Inflammatory macrophage (primary cell): ENCODE data around the gene MPLKIP.
"Not testable (repeated sequence)": the region's sequence is repeated elsewhere in the genome, so short reads cannot be mapped to it uniquely, and the experiment has no call there.

Source experiments
- DNase-seq, 2 donors: peaks; one replicate each; pipeline ENCODE4 v3.0.0-alpha.2; 2020 to 2022

The MPLKIP gene

DNA sequence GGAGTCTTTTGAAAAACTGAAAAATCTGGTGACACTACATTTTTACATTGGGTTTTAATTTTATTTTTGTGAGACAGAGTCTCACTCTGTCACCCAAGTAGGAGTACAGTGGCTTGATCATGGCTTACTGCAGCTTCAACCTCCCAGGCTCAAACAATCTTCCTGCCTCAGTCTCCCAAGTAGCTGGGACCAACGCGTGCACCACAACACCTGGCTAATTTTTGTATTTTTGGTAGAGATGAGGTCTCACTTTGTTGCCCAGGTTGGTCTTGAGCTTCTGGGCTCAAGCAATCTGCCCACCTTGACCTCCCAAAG, 11.5 kb downstream of the MPLKIP start:
- DNase-seq: no peak

DNA sequence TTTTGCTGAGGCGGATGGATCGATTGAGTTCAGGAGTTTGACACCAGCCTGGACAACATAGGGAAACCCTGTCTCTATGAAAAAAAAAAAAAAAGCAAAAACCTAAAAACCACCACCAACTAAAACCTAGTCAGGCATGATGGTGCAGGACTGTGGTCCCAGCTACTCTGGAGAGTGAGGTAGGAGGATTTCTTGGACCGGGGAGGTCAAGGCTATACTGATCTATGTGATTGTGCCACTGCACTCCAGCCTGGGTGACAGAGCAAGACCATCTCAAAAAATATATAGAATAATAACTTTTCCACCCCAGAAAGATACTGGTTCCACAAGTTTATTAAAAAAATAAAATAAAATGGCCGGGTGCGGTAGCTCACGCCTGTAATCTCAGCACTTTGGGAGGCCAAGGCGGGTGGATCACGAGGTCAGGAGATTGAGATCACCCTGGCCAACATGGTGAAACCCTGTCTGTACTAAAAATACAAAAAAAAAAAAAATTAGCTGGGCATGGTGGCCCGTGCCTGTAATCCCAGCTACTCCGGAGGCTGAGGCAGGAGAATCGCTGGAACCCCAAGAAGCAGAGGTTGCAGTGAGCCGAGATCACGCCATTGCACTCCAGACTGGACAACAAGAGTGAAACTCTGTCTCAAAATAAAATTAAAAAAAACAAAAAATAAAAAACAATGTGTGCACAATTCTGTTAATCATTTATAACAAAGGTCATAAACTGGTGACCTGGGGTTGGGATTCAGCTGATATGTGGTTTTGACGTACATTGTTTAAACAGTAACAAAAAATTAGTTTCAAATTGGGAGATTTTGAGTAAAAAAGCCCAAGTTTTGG, 12.1 kb downstream of the MPLKIP start:
- DNase-seq: not testable (repeated sequence)

DNA sequence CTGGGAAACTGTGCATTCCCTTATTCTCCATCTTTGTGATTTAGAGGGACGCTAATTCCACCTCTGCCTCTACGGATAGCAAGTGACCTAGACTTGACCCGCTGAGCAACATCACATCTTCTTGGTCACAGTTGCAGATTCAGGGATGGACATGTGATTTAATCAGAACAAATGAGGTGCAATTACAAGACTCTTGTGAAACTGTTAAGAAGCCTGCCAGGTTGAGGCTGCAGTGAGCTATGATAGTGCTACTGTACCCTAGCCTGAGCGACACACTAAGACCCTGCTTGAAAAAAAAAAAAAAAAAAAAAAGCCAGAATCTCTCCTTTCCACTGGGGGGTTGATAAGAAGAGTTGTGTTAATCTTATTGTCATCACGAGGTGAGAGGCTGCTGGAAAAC, 14.4 kb downstream of the MPLKIP start:
- DNase-seq: no peak

DNA sequence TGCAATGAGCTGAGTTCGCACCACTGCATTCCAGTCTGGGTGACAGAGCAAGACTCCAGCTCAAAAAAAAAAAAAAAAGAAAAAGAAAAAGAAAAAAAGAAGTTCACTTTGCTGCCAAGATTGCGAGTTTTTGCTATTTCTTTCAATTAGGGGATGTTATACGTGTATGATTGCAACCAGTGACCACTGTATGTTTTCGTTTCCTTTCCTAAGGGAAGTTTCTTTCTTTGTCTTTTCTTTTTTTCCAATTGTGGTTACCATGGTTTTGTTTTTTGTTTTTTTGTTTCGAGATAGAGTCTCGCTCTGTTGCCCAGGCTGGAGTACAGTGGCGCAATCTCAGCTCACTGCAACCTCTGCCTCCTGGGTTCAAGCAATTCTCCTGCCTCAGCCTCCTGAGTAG, 16.2 kb downstream of the MPLKIP start:
- DNase-seq: not testable (repeated sequence)

DNA sequence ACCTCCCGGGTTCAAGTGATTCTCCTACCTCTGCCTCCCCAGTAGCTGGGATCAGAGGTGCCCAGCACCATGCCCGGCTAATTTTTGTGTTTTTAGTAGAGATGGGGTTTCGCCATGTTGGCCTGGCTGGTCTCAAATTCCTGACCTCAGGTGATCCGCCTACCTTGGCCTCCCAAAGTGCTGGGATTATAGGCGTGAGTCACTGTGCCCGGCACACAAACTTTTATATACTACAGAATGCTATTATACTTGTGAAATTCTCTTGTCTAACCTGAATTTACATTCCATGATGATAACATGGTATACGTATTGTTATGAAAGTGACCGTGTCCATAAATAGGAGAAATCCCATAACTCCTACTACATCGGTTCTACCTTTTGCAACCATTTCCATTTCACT, 17.2 kb downstream of the MPLKIP start:
- DNase-seq: not testable (repeated sequence)

DNA sequence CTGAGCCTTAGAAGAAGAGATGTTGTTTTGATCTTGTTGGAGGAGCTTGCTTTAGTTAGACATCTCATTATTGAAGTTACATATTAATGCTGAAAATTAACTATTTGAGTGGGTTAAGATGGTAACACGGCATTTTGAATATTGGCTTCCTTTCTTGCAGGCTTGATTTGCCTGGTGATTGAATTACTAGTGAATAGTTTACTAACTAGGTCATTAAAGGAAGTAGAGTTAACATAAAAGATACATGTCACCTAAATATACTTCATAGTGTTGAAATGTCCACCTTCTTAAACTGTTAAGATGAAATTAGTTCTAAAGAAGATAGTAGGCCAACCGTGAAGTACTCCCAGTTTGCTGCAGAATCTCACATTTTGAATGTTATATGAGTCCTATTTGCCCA, 18.5 kb downstream of the MPLKIP start:
- DNase-seq: no peak

DNA sequence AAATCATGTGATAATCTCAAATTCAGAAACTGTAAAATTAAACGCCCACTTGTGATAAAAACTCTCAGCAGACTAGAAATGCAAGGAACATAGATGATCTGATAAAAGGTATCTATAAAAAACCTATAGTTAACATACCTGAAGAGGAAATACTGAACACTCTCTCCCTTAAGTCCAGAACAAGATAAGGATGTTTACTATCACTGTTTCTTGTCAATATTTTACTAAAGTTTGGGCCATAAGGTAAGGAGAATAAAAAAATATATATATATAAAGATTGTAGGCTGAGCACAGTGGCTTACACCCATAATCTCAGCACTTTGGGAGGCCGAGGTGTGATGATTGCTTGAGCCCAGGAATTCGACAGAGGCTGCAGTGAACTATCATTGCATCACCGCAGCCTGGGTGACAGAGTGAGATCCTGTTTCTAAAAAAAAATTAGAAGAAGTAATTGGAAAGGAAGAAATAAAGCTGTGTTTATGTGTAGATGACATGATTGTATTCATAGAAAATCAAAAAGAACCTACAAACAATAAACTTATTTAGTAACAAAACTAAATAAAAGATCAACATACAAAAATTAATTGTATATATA, 28.4 kb downstream of the MPLKIP start:
- peak; percentile 43 to 50 for DNase-seq

DNA sequence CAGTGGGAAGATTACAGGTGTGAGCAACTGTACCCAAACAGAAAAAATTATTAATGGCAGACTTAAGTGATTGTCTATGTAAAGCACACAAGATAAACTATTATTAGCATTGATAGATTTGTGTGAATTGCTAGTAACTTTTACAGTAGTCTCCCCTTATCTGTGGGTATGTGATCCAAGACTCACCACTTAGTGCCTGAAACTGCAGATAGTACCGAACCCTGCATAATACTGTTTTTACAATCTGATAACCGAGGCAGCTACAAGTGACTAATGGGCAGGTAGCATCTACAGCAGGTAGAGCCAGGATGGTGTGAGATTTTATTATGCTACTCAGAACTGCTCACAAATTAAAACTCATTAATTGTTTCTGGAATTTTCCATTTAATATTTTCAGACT, 31.5 kb downstream of the MPLKIP start:
- no peak for DNase-seq

DNA sequence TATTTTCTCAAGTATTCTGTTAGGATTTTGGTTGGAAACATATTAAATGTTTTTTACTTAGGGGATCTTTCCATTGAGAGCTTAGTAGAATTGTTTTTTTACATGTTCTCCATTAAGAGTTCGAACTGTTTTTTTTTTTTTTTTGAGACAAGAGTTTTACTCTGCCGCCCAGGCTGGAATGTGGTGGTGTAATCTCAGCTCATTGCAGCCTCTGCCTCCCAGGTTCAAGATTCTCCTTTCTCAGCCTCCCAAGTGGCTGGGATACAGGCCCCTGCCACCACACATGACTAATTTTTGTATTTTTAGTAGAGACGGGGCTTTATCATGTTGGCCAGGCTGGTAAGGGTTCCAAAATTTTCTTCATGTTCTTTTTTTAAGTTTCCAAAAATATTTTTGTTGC, 33.2 kb downstream of the MPLKIP start:
- DNase-seq: no peak

DNA sequence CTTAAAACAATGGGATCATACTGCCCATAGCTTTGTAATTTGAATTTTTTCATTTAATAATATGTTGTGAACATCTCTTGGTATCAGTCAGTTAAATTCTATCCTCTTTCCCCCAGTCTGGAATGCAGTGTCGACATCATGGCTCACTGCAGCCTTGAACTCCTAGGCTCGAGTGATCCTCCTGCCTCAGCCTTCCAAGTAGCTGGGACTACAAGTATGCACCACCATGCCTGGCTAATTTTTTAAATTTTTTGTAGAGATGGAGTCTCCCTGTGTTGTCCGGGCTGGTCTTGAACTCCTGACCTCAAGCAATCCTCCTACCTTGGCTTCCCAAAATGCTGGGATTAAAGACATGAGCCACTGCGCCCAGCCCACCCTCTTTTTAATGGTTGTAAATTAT, 34.6 kb downstream of the MPLKIP start:
- no peak for DNase-seq

DNA sequence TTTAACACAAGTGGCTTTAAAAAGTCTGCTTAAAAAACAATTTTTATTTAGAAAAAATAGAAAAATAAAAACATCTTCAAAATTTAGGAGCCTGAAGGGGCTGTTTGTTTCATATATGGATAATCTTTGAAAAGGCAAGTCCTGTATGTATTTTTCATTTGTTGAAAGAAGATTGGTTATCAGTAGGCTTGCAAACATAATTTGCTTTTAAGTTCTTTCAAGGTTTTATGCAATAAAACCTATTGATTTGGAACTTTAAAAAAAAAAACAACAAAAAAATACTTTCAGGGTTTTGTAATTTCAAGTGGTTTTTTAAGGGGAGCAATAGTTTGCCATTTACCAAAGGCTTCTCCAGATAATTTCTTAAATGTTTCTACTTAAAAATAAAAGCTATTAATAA, 35.6 kb downstream of the MPLKIP start:
- DNase-seq: no peak

DNA sequence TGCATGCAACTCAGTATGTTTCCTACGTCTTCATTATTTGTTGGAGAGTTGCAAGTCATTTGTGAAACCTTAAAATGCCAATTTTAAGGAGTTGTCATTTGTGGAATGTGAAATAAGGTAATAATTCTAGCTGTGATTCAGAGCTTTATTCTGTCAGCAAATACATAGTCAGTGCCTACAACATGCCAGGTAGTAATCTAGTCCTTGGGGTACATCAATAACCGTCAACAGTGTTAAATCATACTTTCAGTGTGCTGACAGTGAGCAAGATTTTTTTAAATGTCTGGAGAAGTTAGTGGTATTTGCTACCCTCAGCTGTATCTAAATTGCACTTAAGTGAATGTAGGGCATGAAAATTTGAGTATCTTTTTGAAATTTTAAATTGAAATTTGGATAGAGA, 36.7 kb downstream of the MPLKIP start:
- DNase-seq: no peak

DNA sequence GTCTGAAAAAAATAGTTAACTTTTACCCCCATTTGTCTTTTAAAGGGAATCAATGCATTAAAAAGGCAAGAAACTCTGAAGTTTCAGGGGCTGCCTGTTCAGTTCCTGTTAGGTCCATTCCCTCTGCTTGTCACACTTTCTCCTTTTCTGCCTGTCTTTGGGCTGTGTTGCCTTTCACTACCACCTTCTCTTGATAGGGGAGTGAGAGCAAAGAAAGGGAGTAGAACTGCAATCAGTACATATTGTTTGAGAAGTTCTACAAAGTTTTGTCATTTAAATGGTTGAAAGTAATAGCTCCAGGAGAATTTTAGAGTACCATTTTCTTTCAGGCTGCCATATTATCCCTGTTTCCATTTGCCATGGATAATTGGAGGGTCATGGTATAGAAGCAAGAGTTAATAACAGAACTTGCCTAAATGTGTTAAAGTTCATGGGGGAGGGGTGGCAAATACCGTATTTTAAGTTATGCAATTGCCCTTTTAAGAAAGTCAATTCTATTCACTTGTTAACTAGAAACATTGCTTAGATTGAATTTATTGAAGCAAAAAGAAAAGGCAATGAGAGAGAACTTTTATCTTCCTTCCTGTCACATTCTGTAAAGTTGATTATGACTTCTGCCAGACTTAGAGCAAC, 38.6 kb downstream of the MPLKIP start:
- no peak for DNase-seq

DNA sequence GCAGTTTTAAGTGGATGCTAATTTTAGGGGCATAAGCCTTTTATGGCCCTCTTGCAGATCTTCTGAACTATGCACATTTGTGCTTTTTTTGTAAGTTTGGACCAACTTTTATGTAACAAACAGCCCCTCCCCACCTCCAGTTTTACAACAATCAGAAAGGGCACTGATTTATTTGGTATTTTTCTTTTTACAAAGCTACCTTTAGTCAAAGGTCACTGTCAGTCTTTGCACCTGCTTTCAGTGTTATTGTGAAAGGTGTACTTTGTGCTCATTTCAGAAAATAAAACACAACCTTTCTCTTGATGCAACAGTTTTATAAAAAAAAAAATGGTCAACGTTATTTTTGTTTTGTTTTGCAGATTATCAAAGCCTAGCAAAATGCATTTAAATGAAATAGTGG, 39.2 kb downstream of the MPLKIP start:
- DNase-seq: no peak

DNA sequence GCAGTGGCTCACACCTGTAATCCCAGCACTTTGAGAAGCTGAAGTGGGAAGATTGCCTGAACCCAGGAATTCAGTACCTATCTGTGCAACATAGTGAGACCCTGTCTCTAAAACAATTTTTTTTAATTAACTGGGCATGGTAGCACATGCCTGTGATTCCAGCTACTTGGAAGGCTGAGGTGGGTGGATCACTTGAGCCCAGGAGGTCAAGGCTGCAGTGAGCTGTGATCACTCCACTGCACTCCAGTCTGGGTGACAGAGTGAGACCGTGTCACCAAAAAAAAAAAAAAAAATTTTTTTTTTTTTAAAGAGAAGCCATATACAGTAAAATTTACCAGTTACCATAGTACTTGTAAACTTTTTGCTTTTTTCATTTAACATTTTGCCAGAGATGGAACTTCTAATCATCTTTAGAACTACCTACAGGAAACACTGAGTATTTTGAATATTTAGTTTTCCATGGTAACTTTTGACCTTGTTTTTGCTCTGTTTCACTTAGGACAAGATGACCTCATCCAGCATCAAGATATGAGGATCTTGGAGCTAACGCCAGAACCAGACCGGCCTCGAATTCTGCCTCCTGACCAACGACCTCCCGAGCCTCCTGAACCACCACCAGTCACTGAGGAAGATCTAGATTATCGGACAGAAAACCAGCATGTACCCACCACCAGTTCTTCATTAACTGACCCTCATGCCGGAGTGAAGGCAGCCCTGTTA, 40.6 kb downstream of the MPLKIP start:
- no peak for DNase-seq

DNA sequence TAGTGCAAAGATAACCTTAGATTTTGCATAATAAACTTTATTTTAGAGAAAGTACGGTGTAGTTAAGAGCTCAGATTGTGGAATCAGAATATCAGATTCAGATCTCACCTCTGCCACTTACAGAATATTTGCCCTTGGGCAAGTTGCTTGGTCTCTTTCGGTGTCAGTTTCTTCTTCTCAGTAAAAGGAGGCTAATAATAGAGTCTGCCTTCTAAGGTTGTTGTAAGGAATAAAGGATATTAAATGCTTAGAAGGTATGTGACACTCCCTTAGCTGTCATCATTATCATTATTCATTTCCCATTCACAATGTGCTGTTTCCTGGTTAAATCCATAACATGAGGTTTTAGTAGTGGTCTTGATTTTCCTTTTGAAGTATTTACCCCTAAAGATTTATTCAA, 42.2 kb downstream of the MPLKIP start:
- no peak for DNase-seq

DNA sequence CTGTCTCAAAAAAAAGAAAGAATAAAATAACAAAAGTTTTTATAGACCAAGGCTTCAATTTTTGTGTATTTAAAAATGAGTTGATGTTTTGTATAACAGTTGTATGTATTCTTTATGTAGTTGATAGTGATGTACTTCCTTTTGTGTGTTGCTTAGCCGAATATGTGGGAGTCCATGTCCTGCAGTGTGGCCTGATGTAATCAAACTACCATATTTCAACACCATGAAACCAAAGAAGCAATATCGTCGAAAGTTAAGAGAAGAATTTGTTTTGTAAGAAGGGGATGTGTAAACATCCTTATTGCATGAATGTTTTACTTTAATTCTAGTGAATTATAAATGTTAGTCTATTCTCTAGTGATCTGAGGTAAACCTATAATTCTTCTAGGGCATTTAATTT, 56.6 kb downstream of the MPLKIP start:
- peak; percentile 86 to 96 for DNase-seq
